GM11168 (cell line): Measurements from ENCODE around the gene SLC16A9.

ENCODE experiments used
- in situ Hi-C: fragments of 300-500 bp; cut with MboI; formaldehyde crosslinking; loops from one replicate; pipeline ENCODE4 v1.12.0; 2022; ENCODE audit warnings: low sequenced_read_pairs; ENCODE audit not compliant: unreplicated experiment

SLC16A9 gene

DNA sequence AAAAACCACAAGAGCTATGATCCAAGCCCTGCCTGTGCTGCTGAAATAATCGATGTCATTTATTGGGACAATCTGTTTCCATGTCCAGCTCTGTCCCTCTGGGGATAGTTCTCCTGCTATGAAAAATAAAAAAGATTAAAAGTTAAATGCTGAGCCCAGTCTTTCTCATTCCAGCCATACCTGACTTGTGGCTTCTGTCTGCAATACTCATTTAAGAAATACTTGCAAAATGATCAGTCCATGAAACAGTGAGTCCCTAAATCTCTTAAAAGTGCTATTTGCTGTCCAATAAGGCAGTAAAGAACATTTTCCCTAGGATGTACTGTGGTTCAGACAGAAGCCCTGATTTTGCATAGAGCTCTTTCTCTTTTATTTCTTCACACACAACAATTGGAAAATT is 91.7 kb downstream of the SLC16A9 start:
- in situ Hi-C loops: loop anchor here (25.0 kb wide), 1 partner anchor 656 kb away; no protein-coding TSS in a partner anchor

DNA sequence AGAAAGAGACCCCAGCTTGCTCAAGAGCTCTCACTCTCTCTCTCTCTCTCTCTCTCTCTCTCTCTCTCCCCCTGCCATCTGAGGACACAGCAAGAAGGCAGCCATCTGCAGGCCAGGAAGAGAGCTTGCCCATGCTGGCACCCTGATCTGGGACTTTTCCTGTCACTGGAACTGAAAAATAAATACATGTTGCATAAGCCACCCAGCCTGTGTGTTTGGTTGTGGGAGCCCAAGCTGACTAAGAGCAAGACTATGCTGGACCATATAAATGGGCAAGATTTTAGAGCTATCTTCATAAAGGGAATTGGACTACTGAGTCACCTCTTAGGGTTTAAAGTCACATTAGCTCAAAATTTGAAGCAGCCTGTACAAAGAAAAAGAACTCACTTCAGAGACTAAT is 98.6 kb downstream of the SLC16A9 start:
- in situ Hi-C loops: loop anchor here (25.0 kb wide), 1 partner anchor 649 kb away; no protein-coding TSS in a partner anchor

DNA sequence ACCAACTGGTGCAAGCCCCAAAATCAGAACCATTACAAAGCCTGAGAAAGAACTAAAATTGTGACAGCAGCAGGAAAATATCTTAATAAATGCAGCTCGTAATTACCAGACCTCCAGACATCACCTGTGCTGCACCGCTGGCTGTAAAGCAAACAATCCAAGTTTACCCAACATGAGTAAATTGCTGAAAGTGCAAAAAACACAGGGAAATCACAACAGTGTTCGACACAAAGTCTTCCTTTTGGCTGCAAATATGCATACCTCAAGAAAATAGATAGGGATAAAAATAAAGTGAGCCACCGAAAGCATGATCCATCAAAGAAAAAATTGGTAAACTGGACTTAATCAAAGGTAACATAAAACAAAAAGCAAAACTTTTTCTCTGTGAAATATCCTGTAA is 101.7 kb downstream of the SLC16A9 start:
- in situ Hi-C loops: loop anchor here (25.0 kb wide), 1 partner anchor 646 kb away; no protein-coding TSS in a partner anchor

DNA sequence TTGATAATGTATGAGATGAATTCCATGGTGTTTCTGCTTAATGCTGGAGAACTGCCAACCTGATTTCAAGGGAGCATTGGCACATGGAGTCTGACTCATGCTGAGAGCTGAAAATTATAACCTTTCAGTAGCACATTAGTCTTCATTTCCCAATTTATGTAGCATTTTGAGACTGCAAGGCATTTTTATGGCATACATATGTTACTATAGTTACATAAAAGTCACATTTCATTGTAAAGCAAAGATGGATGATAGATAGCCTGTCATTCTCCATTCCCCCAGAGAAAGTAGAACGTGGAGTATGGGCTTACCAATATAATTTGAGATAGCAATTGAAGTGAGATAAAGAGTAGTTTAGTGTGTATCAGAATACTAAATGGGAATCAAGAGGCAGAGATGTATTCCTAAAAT is 103.1 kb downstream of the SLC16A9 start:
- in situ Hi-C loops: loop anchor here (25.0 kb wide), 1 partner anchor 644 kb away; no protein-coding TSS in a partner anchor

DNA sequence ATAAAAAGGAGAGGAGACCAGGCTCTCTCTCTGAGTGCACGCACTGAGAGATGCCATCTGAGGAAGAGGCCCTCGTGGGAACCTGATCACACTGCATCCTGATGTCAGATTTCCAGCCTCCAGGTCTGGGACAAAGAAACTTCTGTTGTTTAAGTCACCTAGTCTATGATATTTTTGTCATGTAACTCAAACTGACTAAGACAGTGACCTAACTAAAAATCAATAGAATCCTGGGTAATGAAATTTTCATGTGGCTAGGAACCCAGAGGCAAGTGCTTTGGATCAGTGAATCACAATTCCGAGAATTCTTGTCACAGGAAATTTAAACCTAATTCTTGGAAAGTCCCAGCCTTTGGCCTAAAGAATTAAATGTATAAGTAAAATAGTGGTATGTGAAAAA is 107.7 kb downstream of the SLC16A9 start:
- in situ Hi-C loops: loop anchor here (25.0 kb wide), 1 partner anchor 640 kb away; no protein-coding TSS in a partner anchor
